ENCODE data around the gene SPOUT1. TPM values are rescaled to one million over a fixed set of nuclear protein-coding genes. Genes with fewer than 3 reads are reported as not detected.

The SPOUT1 gene
- total and polyA plus RNA-seq, 2 of the 13 experiments (the other 11 are each of a cell fraction or from before 2014, with no cell fraction given), result 39.0 to 45.8 TPM

DNA sequence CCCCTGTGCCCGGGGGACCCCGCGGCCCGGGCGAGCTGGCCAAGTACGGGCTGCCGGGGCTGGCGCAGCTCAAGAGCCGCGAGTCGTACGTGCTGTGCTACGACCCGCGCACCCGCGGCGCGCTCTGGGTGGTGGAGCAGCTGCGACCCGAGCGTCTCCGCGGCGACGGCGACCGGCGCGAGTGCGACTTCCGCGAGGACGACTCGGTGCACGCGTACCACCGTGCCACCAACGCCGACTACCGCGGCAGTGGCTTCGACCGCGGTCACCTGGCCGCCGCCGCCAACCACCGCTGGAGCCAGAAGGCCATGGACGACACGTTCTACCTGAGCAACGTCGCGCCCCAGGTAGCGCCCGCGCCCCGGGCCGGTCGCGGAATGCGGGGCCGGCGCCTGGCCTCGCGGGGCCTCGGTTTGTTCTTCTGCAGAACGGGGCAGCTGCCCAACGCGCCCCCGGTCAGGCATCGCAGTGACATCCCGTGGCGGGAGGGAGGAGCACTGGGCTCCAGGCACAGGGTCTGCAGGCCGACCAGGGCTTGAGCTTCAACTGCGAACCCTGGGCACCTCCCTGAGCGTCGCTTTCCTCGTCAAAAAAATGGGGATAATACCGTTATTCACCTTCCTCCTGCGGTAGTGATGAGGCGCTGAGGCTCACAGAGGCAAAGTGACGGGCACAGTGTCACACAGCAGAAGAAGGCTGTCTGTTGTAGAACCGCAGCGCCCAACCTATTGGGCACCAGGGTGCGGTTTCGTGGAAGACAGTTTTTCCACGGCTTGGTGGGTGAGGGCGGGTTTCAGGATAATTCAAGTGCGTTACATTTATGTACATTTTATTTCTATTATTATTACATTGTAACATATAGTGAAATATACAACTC is 10.5 kb downstream of the SPOUT1 start:
- Histone ChIP-seq H3K27ac (ENCODE audit: extremely low read length, insufficient read depth, low read length) (peak overlapping the region; percentile 77), H2AFZ (ENCODE audit: low read length) (no peak overlapping the region)
- TF ChIP-seq ZNF720 (CRISPR knock-in tag; IDR thresholded peaks at IDR 0.05) (no peak), ZNF333 (CRISPR knock-in tag; IDR thresholded peaks at IDR 0.05; ENCODE audit: borderline replicate concordance) (0 out of 2 replicates have a peak, but pooled peaks have one; percentile 49), ARNT2 (CRISPR knock-in tag; IDR thresholded peaks at IDR 0.05; ENCODE audit: low read depth) (0 out of 2 replicates have a peak, but pooled peaks have one; percentile 10), ZNF614 (CRISPR knock-in tag; IDR thresholded peaks at IDR 0.05; ENCODE audit: borderline replicate concordance) (peak; percentile 23; the same call in 1 of the 2 replicates), BRCA1 (CRISPR knock-in tag; IDR thresholded peaks at IDR 0.05) (no peak), PAX8 (CRISPR knock-in tag; IDR thresholded peaks at IDR 0.05; ENCODE audit: borderline replicate concordance) (no peak), ZNF772 (CRISPR knock-in tag; IDR thresholded peaks at IDR 0.05) (peak; percentile 79; the same call in 1 of the 2 replicates), RBFOX2 (IDR thresholded peaks at IDR 0.05; ENCODE audit: low read depth, low read length) (peak; percentile 74), ZNF850 (CRISPR knock-in tag; conservative IDR thresholded peaks at IDR 0.05) (peak; percentile 85; the same call in 1 of the 2 replicates), STAG1 (CRISPR knock-in tag; IDR thresholded peaks at IDR 0.05) (peak; percentile 43), RARG (CRISPR knock-in tag; IDR thresholded peaks at IDR 0.05; ENCODE audit: low read depth) (no peak), RFXAP (CRISPR knock-in tag; IDR thresholded peaks at IDR 0.05; ENCODE audit: borderline replicate concordance) (0 out of 2 replicates have a peak, but pooled peaks have one; percentile 47), ZNF24 (IDR thresholded peaks at IDR 0.05) (no peak), CBFB (CRISPR knock-in tag; IDR thresholded peaks at IDR 0.05) (peak; percentile 23; the same call in 1 of the 2 replicates), ZNF672 (CRISPR knock-in tag; IDR thresholded peaks at IDR 0.05) (peak; percentile 23; the same call in 1 of the 2 replicates), TEAD3 (CRISPR knock-in tag; optimal IDR thresholded peaks at IDR 0.05; ENCODE audit: borderline replicate concordance) (no peak), ISL2 (CRISPR knock-in tag; IDR thresholded peaks at IDR 0.05) (peak; percentile 46), TFAP4 (IDR thresholded peaks at IDR 0.05; ENCODE audit: borderline replicate concordance, low read depth) (peak; percentile 26; the same call in 1 of the 2 replicates), ADNP (CRISPR knock-in tag; IDR thresholded peaks at IDR 0.05) (peak; percentile 35; the same call in 1 of the 2 replicates)
- TF ChIP-seq, protein P1, sequence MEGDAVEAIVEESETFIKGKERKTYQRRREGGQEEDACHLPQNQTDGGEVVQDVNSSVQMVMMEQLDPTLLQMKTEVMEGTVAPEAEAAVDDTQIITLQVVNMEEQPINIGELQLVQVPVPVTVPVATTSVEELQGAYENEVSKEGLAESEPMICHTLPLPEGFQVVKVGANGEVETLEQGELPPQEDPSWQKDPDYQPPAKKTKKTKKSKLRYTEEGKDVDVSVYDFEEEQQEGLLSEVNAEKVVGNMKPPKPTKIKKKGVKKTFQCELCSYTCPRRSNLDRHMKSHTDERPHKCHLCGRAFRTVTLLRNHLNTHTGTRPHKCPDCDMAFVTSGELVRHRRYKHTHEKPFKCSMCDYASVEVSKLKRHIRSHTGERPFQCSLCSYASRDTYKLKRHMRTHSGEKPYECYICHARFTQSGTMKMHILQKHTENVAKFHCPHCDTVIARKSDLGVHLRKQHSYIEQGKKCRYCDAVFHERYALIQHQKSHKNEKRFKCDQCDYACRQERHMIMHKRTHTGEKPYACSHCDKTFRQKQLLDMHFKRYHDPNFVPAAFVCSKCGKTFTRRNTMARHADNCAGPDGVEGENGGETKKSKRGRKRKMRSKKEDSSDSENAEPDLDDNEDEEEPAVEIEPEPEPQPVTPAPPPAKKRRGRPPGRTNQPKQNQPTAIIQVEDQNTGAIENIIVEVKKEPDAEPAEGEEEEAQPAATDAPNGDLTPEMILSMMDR (CRISPR knock-in tag; IDR thresholded peaks at IDR 0.05), result peak; percentile 52
- TF ChIP-seq, protein P2, sequence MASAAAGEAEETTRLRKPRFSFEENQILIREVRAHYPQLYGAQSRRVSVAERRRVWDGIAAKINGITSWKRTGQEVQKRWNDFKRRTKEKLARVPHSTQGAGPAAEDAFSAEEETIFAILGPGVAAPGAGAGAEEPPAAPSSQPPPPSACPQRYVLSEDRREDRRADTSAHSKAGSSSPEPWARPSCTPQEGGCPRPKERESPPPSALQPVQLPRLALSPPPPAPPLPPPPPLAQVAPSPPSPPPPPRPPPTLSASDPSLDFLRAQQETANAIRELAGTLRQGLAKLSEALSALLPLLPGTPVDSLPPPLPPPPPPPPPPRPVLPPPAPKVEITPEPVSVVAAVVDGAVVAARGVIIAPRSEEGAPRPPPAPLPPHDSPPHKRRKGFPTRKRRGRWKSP (CRISPR knock-in tag; IDR thresholded peaks at IDR 0.05), result peak; percentile 41; the same call in 1 of the 2 replicates

More for the DNA sequence above, 10.5 kb downstream of the SPOUT1 start:
- FAIRE-seq, result no peak
- peak overlapping the region; percentile 93 for H3K4me2 ChIP-seq (ENCODE audit: low read depth, low read length)
- peak overlapping the region; percentile 53 to 85 (median 80) for H3K4me3 ChIP-seq (replicated peaks in 1 of 3; ENCODE audit: insufficient read depth in 1 of 3, low read depth in 2 of 3, low read length in 3 of 3)
- intact Hi-C loops (cut with micrococcal nuclease; ENCODE audit: unreplicated experiment), result no loop called here
- WGBS (ENCODE audit: low lambda C conversion rate), result 33% methylated on average over 16 of the region's 90 CpGs
- BruUV-seq (replicated peaks), result no TSS peak
- DNase-seq (ENCODE audit: low spot score), result no peak
- no peaks in the 10 kb centered on the region for H3K27me3 ChIP-seq (ENCODE audit: control insufficient read depth in 1 of 2, insufficient read depth in 2 of 2, low read length in 2 of 2)
- CTCF ChIA-PET (ENCODE audit: low intra/inter-chr PET ratio, low total read pairs), result interaction anchor here (1.1 kb wide), 1 partner anchor 86 kb away, joined by 5 read pairs; no protein-coding TSS in a partner anchor
- H3K79me2 ChIP-seq (ENCODE audit: insufficient read depth, low read length), result peaks cover 5% of the 10 kb centered on the region
- ATAC-seq, result peak; percentile 21
- peak overlapping the region; percentile 74 for H3K9ac ChIP-seq (ENCODE audit: insufficient read depth, low read depth, low read length)
- in situ Hi-C loops (cut with HindIII; ENCODE audit: extremely low pct_ligation_motif_present, low pct_unique_long_range_greater_than_20kb), result no loop called here
- H3K9me3 ChIP-seq (ENCODE audit: low read length), result no peaks in the 10 kb centered on the region
- no peaks in the 10 kb centered on the region for H4K20me1 ChIP-seq (ENCODE audit: insufficient read depth, low read length)
- peaks cover 29% of the 10 kb centered on the region for H3K4me1 ChIP-seq (ENCODE audit: insufficient read depth, low read length)
- peaks cover 10 to 29% of the 10 kb centered on the region in 2 experiments for H3K36me3 ChIP-seq (replicated peaks in 1 of 2; ENCODE audit: control insufficient read depth in 1 of 2, insufficient read depth in 2 of 2, low read length in 2 of 2)
- POLR2A ChIA-PET, result interaction anchor here (0.7 to 3.2 kb wide), 18 partner anchors 10 to 209 kb away, joined by 3 to 46 read pairs (median 4); partner anchors contain the start of genes SH3GLB2, SPOUT1 and ZDHHC12
